ENCODE results near the gene SLC12A1.

Gene SLC12A1

DNA sequence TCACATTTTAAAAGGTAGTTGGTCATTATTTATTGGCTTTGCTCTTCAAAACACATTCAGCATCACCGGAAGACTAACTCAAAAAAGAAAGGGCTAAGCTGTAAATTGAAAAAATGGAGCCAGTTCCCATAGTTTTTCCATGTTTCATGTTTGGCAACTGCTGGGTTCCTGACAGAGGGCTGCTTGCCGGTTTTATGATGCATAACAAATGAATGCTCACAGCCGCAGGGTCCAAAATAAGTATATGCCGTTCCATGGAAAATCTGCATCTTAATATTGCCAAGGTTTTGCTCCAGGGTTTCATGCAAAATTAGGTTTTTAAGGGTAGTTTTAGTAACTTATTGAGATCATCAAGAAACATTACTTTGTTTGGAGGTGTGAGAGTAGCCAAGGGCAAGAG is 15.8 kb downstream of the SLC12A1 start:
- Histone ChIP-seq H3F3A (ENCODE audit: control insufficient read depth, insufficient read depth) (no peaks in the 10 kb centered on the region), H3K79me2 (ENCODE audit: control insufficient read depth, low read length) (no peaks in the 10 kb centered on the region), H3K4me1 (ENCODE audit: control insufficient read depth, low read length) (no peaks in the 10 kb centered on the region), H3K4me2 (ENCODE audit: low read length) (no peak overlapping the region), H3K9me3 (ENCODE audit: control insufficient read depth, insufficient read depth, low read length) (no peaks in the 10 kb centered on the region), H3K27me3 (ENCODE audit: control insufficient read depth, low read length) (0 out of 2 replicates have a peak, but pooled peaks cover 3% of the 10 kb centered on the region), H3K36me3 (ENCODE audit: control insufficient read depth, low read length) (no peaks in the 10 kb centered on the region), H3K4me3 (ENCODE audit: low read length) (no peak overlapping the region), H3K27ac (ENCODE audit: low read depth, low read length) (no peak overlapping the region), H4K20me1 (ENCODE audit: control insufficient read depth, insufficient read depth, low read depth, low read length) (no peaks in the 10 kb centered on the region), H3K9me2 (replicated peaks; ENCODE audit: control insufficient read depth, low read length) (no peaks in the 10 kb centered on the region)
- TF ChIP-seq EZH2phosphoT487 (IDR thresholded peaks at IDR 0.05; ENCODE audit: borderline replicate concordance, low read length) = no peak
- TF ChIP-seq, protein P1, sequence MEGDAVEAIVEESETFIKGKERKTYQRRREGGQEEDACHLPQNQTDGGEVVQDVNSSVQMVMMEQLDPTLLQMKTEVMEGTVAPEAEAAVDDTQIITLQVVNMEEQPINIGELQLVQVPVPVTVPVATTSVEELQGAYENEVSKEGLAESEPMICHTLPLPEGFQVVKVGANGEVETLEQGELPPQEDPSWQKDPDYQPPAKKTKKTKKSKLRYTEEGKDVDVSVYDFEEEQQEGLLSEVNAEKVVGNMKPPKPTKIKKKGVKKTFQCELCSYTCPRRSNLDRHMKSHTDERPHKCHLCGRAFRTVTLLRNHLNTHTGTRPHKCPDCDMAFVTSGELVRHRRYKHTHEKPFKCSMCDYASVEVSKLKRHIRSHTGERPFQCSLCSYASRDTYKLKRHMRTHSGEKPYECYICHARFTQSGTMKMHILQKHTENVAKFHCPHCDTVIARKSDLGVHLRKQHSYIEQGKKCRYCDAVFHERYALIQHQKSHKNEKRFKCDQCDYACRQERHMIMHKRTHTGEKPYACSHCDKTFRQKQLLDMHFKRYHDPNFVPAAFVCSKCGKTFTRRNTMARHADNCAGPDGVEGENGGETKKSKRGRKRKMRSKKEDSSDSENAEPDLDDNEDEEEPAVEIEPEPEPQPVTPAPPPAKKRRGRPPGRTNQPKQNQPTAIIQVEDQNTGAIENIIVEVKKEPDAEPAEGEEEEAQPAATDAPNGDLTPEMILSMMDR (IDR thresholded peaks at IDR 0.05; ENCODE audit: low read depth, low read length, poor library complexity, severe bottlenecking) = no peak

DNA sequence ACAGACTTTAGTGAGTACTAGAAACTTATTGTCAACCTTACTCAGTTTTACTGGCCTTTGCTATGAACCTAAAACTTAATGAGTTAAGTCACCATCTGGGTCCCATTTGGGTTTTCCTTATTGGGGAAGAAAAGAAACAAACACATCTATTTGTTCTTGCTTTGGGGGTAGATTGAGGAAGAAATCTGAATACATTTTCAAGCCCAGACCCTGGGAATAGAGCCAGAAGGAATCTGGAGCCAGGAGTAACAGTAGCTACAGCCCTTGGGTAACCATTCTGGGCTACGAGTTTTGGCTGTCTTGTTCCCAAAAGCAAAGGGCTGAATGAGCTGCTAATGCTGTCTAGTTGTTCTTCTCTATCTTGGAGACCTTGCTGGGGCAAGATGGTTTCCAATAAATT is 16.5 kb downstream of the SLC12A1 start:
- 0 out of 2 replicates have a peak, but pooled peaks cover 3% of the 10 kb centered on the region for H3K27me3 ChIP-seq (ENCODE audit: control insufficient read depth, low read length)
- no peak overlapping the region for H3K4me3 ChIP-seq (ENCODE audit: low read length)
- no peaks in the 10 kb centered on the region for H4K20me1 ChIP-seq (ENCODE audit: control insufficient read depth, insufficient read depth, low read depth, low read length)
- H3K9me2 ChIP-seq (replicated peaks; ENCODE audit: control insufficient read depth, low read length) = no peaks in the 10 kb centered on the region
- no peak for TF ChIP-seq EZH2phosphoT487 (IDR thresholded peaks at IDR 0.05; ENCODE audit: borderline replicate concordance, low read length)
- TF ChIP-seq, protein P1 (IDR thresholded peaks at IDR 0.05; ENCODE audit: low read depth, low read length, poor library complexity, severe bottlenecking) = no peak
- no peaks in the 10 kb centered on the region for H3K36me3 ChIP-seq (ENCODE audit: control insufficient read depth, low read length)
- no peaks in the 10 kb centered on the region for H3K4me1 ChIP-seq (ENCODE audit: control insufficient read depth, low read length)
- no peaks in the 10 kb centered on the region for H3F3A ChIP-seq (ENCODE audit: control insufficient read depth, insufficient read depth)
- H3K4me2 ChIP-seq (ENCODE audit: low read length) = no peak overlapping the region
- no peak overlapping the region for H3K27ac ChIP-seq (ENCODE audit: low read depth, low read length)
- H3K9me3 ChIP-seq (ENCODE audit: control insufficient read depth, insufficient read depth, low read length) = no peaks in the 10 kb centered on the region
- no peaks in the 10 kb centered on the region for H3K79me2 ChIP-seq (ENCODE audit: control insufficient read depth, low read length)

DNA sequence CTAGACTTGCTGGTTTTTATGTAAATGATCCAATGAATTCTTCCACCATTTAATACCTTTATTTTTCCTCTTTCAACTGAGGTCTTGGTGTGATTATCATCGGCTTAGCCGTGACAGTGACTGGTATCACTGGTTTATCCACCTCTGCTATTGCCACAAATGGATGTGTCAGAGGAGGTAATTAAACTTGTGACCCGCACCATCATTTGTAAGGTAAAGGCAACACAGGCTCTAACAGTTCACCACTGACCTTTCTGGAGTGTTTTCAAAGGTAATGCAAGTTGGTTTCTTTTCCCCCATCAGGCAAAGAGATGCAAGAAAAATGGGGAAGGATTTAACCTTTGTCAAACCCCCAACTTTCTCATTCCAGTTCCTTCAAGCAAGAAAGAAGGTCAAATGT is 19.7 kb downstream of the SLC12A1 start:
- Histone ChIP-seq H3K27me3 (ENCODE audit: control insufficient read depth, low read length) (0 out of 2 replicates have a peak, but pooled peaks cover 3% of the 10 kb centered on the region), H3K4me1 (ENCODE audit: control insufficient read depth, low read length) (no peaks in the 10 kb centered on the region), H3K4me2 (ENCODE audit: low read length) (no peak overlapping the region), H3K36me3 (ENCODE audit: control insufficient read depth, low read length) (no peaks in the 10 kb centered on the region), H3K4me3 (ENCODE audit: low read length) (no peak overlapping the region), H3F3A (ENCODE audit: control insufficient read depth, insufficient read depth) (no peaks in the 10 kb centered on the region), H4K20me1 (ENCODE audit: control insufficient read depth, insufficient read depth, low read depth, low read length) (no peaks in the 10 kb centered on the region), H3K27ac (ENCODE audit: low read depth, low read length) (no peak overlapping the region), H3K9me2 (replicated peaks; ENCODE audit: control insufficient read depth, low read length) (no peaks in the 10 kb centered on the region), H3K79me2 (ENCODE audit: control insufficient read depth, low read length) (no peaks in the 10 kb centered on the region), H3K9me3 (ENCODE audit: control insufficient read depth, insufficient read depth, low read length) (no peaks in the 10 kb centered on the region)
- TF ChIP-seq, protein P1 (IDR thresholded peaks at IDR 0.05; ENCODE audit: low read depth, low read length, poor library complexity, severe bottlenecking) = no peak
- TF ChIP-seq EZH2phosphoT487 (IDR thresholded peaks at IDR 0.05; ENCODE audit: borderline replicate concordance, low read length) = no peak

Data from DOHH2 (cell line).